Sigmoid colon (tissue), 7 donors: ENCODE results near the gene UBXN7. TPM values are rescaled to one million over a fixed set of nuclear protein-coding genes. Genes with fewer than 3 reads are reported as not detected.
"Not testable (repeated sequence)": the region's sequence is repeated elsewhere in the genome, so short reads cannot be mapped to it uniquely, and the experiment has no call there.

Source experiments
- DNase-seq: peaks from one replicate; pipeline ENCODE4 v3.0.0-alpha.2; 2019
- H3K27ac ChIP-seq, 4 donors: fragments of 200-600 bp; sonication (generic); one replicate each; pipeline ENCODE4 v1.5.1; 2016 to 2019; ENCODE audit warnings: mild to moderate bottlenecking in 1 of 4
- H3K27me3 ChIP-seq, 3 donors: fragments of 200-600 bp; sonication (generic); one replicate each; pipeline ENCODE4 v1.5.1; 2019; ENCODE audit warnings: mild to moderate bottlenecking in 1 of 3
- H3K36me3 ChIP-seq, 4 donors: fragments of 200-600 bp; sonication (generic); one replicate each; pipeline ENCODE4 v1.5.1; 2016 to 2019
- H3K4me1 ChIP-seq, 4 donors: fragments of 200-600 bp; sonication (generic); one replicate each; pipeline ENCODE4 v1.5.1; 2017 to 2019
- H3K4me3 ChIP-seq, 4 donors: fragments of 200-600 bp; sonication (generic); one replicate each; pipeline ENCODE4 v1.5.1; 2017 to 2019; ENCODE audit warnings: mild to moderate bottlenecking in 2 of 4, moderate library complexity in 1 of 4
- H3K9me3 ChIP-seq, 4 donors: fragments of 200-600 bp in 3 of 4; sonication (generic) in 3 of 4; one replicate each; pipeline versions ENCODE4 v1.5.1 to v1.6.1; 2013 to 2019
- CTCF ChIP-seq, 4 experiments: fragments of 450-650 bp in 3 of 4; fragments of 200-600 bp in 1 of 4; IDR thresholded peaks; one replicate each; pipeline ENCODE4 v1.5.1; 2016 to 2019; ENCODE audit warnings: antibody characterized with exemption in 4 of 4, mild to moderate bottlenecking in 3 of 4, moderate library complexity in 2 of 4
- EP300 ChIP-seq, 4 donors: sonication (generic); formaldehyde crosslinking; IDR thresholded peaks; one replicate each; pipeline ENCODE4 v1.6.1; 2017; ENCODE audit warnings: antibody characterized with exemption in 4 of 4
- POLR2A ChIP-seq, 2 donors: fragments of 450-650 bp; IDR thresholded peaks; one replicate each; pipeline ENCODE4 v1.6.1; 2016; ENCODE audit warnings: antibody characterized with exemption in 2 of 2, mild to moderate bottlenecking in 2 of 2, moderate library complexity in 2 of 2
- POLR2AphosphoS5 ChIP-seq, 4 donors: sonication (generic); formaldehyde crosslinking; IDR thresholded peaks; one replicate each; pipeline ENCODE4 v1.6.1; 2017; ENCODE audit warnings: antibody characterized with exemption in 4 of 4
- WGBS, 2 donors: extraction: QIAGEN DNeasy Blood & Tissue Kit; methylation state at CpG; one replicate each; pipeline ENCODE4 v1.1.7; 2013; 5-methylcytosine and 5-hydroxymethylcytosine counted together
- intact Hi-C: fragments of 100-400 bp; cut with DNase I; formaldehyde crosslinking; loops from one replicate; pipeline ENCODE4 v1.15.1; 2023
- polyA plus RNA-seq, 3 donors: library from polyadenylated mRNA; stranded (reverse); fragments of 200-250 nt; gene quantifications; one replicate each; pipeline ENCODE4 v1.2.3, GENCODE V29; 2013
- total RNA-seq, 4 donors: library from RNA; depleted of rRNA; stranded (reverse); fragments of >200 nt; gene quantifications; one replicate each; pipeline ENCODE4 v1.1.0, GENCODE V29; 2016
- donor health status: healthy with polysubstance abuse.
- donor health status: Bipolar disorder and iron deficiency.
- donor health status: healthy.

UBXN7 gene
- total and polyA plus RNA-seq, 7 donors, result 3.9 to 22.4 (median 14.7) TPM

- no peaks in the 10 kb centered on the region for H3K4me1 ChIP-seq
- H3K9me3 ChIP-seq, result no peaks in the 10 kb centered on the region
- intact Hi-C loops, result no loop called here
- no peak overlapping the region for H3K4me3 ChIP-seq
- H3K27me3 ChIP-seq, result no peaks in the 10 kb centered on the region
- DNase-seq, result no peak
- no peak overlapping the region for H3K27ac ChIP-seq
- 60 to 67% methylated on average over 3 of the region's 3 CpGs for WGBS, 2 donors
- H3K36me3 ChIP-seq, result peaks cover 0 to 21% (median 0%) of the 10 kb centered on the region in 4 donors
- no peak for TF ChIP-seq CTCF (IDR thresholded peaks at IDR 0.05)
- no peak for TF ChIP-seq POLR2AphosphoS5 (IDR thresholded peaks at IDR 0.05)
- no peak for TF ChIP-seq EP300 (IDR thresholded peaks at IDR 0.05)
- TF ChIP-seq POLR2A (IDR thresholded peaks at IDR 0.05), result no peak
Measured at GRCh38 chr3:196378146-196378841, 53.9 kb downstream of the UBXN7 start.

- H3K4me3 ChIP-seq, result no peak overlapping the region
- DNase-seq, result no peak
- H3K27me3 ChIP-seq, result no peaks in the 10 kb centered on the region
- TF ChIP-seq CTCF (IDR thresholded peaks at IDR 0.05), result no peak
- no peak for TF ChIP-seq EP300 (IDR thresholded peaks at IDR 0.05)
- TF ChIP-seq POLR2A (IDR thresholded peaks at IDR 0.05), result no peak
- no peak for TF ChIP-seq POLR2AphosphoS5 (IDR thresholded peaks at IDR 0.05)
- no peak overlapping the region for H3K27ac ChIP-seq
- peaks cover 0 to 21% (median 2%) of the 10 kb centered on the region in 4 donors for H3K36me3 ChIP-seq
- no peaks in the 10 kb centered on the region for H3K9me3 ChIP-seq
- no peaks in the 10 kb centered on the region for H3K4me1 ChIP-seq
- intact Hi-C loops, result no loop called here
- WGBS, 2 donors, result 90 to 94% methylated on average over 5 of the region's 5 CpGs
Measured at GRCh38 chr3:196377321-196377720, 54.9 kb downstream of the UBXN7 start.

GRCh38 chr3:196365736-196366135, 66.5 kb downstream of the UBXN7 start:
- H3K27me3 ChIP-seq, result no peaks in the 10 kb centered on the region
- TF ChIP-seq EP300 (IDR thresholded peaks at IDR 0.05), result no peak
- TF ChIP-seq POLR2AphosphoS5 (IDR thresholded peaks at IDR 0.05), result no peak
- no peak for TF ChIP-seq POLR2A (IDR thresholded peaks at IDR 0.05)
- TF ChIP-seq CTCF (IDR thresholded peaks at IDR 0.05), result no peak
- H3K36me3 ChIP-seq, result peaks cover 0 to 71% (median 15%) of the 10 kb centered on the region in 4 donors
- H3K9me3 ChIP-seq, result no peaks in the 10 kb centered on the region
- no peak overlapping the region for H3K27ac ChIP-seq
- DNase-seq, result no peak
- WGBS, 2 donors, result 84 to 91% methylated on average over 4 of the region's 4 CpGs
- intact Hi-C loops, result no loop called here
- no peaks in the 10 kb centered on the region for H3K4me1 ChIP-seq
- H3K4me3 ChIP-seq, result no peak overlapping the region

GRCh38 chr3:196360586-196360985, 71.6 kb downstream of the UBXN7 start:
- DNase-seq, result no peak
- WGBS, 2 donors, result 95% methylated on average over 7 of the region's 7 CpGs
- Histone ChIP-seq H3K9me3 (no peaks in the 10 kb centered on the region), H3K4me1 (no peaks in the 10 kb centered on the region), H3K36me3 (peaks cover 7 to 78% (median 37%) of the 10 kb centered on the region in 4 donors), H3K27ac (no peak overlapping the region), H3K27me3 (no peaks in the 10 kb centered on the region), H3K4me3 (no peak overlapping the region)
- intact Hi-C loops, result no loop called here
- TF ChIP-seq POLR2A (IDR thresholded peaks at IDR 0.05) (no peak), POLR2AphosphoS5 (IDR thresholded peaks at IDR 0.05) (no peak), CTCF (IDR thresholded peaks at IDR 0.05) (no peak), EP300 (IDR thresholded peaks at IDR 0.05) (no peak)

- peaks cover 19 to 93% (median 45%) of the 10 kb centered on the region in 4 donors for H3K36me3 ChIP-seq
- intact Hi-C loops, result not testable (repeated sequence)
Measured at GRCh38 chr3:196358540-196358939, 73.7 kb downstream of the UBXN7 start.

More at GRCh38 chr3:196358540-196358939, 73.7 kb downstream of the UBXN7 start:
- not testable (repeated sequence) for DNase-seq, H3K27me3 ChIP-seq, H3K9me3 ChIP-seq, H3K27ac ChIP-seq, H3K4me3 ChIP-seq, H3K4me1 ChIP-seq
- WGBS, 2 donors, result 94 to 99% methylated on average over 4 of the region's 4 CpGs
